CD8-positive, alpha-beta memory T cell (primary cell): ENCODE data around the gene HS6ST3. TPM values are rescaled to one million over a fixed set of nuclear protein-coding genes. Genes with fewer than 3 reads are reported as not detected.

ENCODE experiments used
- CTCF ChIA-PET: fragments of 350-600 bp; sonication (Branson Sonifier 250); formaldehyde crosslinking; loops from one replicate; lab custom pipeline; 2021; ENCODE audit warnings: antibody characterized with exemption; lab: Charles Lee
- POLR2A ChIA-PET: fragments of 350-600 bp; sonication (Branson Sonifier 250); formaldehyde crosslinking; loops from one replicate; lab custom pipeline; 2021; ENCODE audit warnings: antibody characterized with exemption; lab: Charles Lee
- DNase-seq, 5 donors: peaks; one replicate each; pipeline versions ENCODE4 v3.0.0 to v3.0.0-alpha.2; 2020 to 2022; ENCODE audit warnings: mixed read lengths in 1 of 5
- H3K27ac ChIP-seq: one replicate; pipeline ENCODE4 v1.7.0; 2013; ENCODE audit warnings: low read depth, mild to moderate bottlenecking, low read length, moderate library complexity
- H3K27me3 ChIP-seq: 2 replicates; pipeline ENCODE4 v1.7.0; 2013; ENCODE audit warnings: low read length, mild to moderate bottlenecking; ENCODE audit not compliant: insufficient read depth, poor library complexity, severe bottlenecking
- H3K36me3 ChIP-seq: 2 replicates; pipeline ENCODE4 v1.7.0; 2013; ENCODE audit warnings: mild to moderate bottlenecking, low read length, moderate library complexity; ENCODE audit not compliant: insufficient read depth
- H3K4me1 ChIP-seq: 2 replicates; pipeline ENCODE4 v1.7.0; 2013; ENCODE audit warnings: mild to moderate bottlenecking, low read length, moderate library complexity; ENCODE audit not compliant: insufficient read depth
- H3K4me3 ChIP-seq: 2 replicates; pipeline ENCODE4 v1.7.0; 2013; ENCODE audit warnings: mild to moderate bottlenecking, low read length
- H3K9me3 ChIP-seq: 2 replicates; pipeline ENCODE4 v1.7.0; 2013; ENCODE audit warnings: mild to moderate bottlenecking, low read length
- H3K27ac Mint-ChIP-seq, 8 donors: one replicate each; pipeline ENCODE4 v1.8.0; 2020 to 2021; ENCODE audit warnings: mixed read lengths in 8 of 8, mild to moderate bottlenecking in 6 of 8, inconsistent platforms in 3 of 8, moderate library complexity in 3 of 8
- H3K27me3 Mint-ChIP-seq, 2 donors: one replicate each; pipeline ENCODE4 v1.8.0; 2020 to 2021; ENCODE audit warnings: mixed read lengths in 2 of 2, mild to moderate bottlenecking in 1 of 2, moderate library complexity in 1 of 2
- H3K36me3 Mint-ChIP-seq, 3 donors: one replicate each; pipeline ENCODE4 v1.8.0; 2020 to 2021; ENCODE audit warnings: mixed read lengths in 3 of 3, inconsistent platforms in 1 of 3, mild to moderate bottlenecking in 1 of 3
- H3K4me1 Mint-ChIP-seq, 3 donors: one replicate each; pipeline ENCODE4 v1.8.0; 2020 to 2021; ENCODE audit warnings: mixed read lengths in 3 of 3, inconsistent platforms in 1 of 3, mild to moderate bottlenecking in 1 of 3
- H3K4me3 Mint-ChIP-seq, 7 donors: one replicate each; pipeline ENCODE4 v1.8.0; 2020 to 2021; ENCODE audit warnings: mixed read lengths in 7 of 7, mild to moderate bottlenecking in 6 of 7, moderate library complexity in 4 of 7, inconsistent platforms in 2 of 7
- H3K9me3 Mint-ChIP-seq, 5 donors: one replicate each; pipeline ENCODE4 v1.8.0; 2020 to 2022; ENCODE audit warnings: mixed read lengths in 5 of 5, mild to moderate bottlenecking in 3 of 5, moderate library complexity in 2 of 5, inconsistent platforms in 1 of 5
- polyA plus RNA-seq: library from polyadenylated mRNA; unstranded; fragments of 300-500 nt; fragmentation: Illumina TruSeq; gene quantifications from one replicate; pipeline ENCODE4 v1.2.3, GENCODE V29; 2021
- total RNA-seq, 2 experiments: library from RNA; stranded (reverse); gene quantifications; one replicate each; pipeline ENCODE4 v1.2.3, GENCODE V29; 2021

Gene HS6ST3
- total and polyA plus RNA-seq, 3 experiments from 2014 or later: not detected

DNA sequence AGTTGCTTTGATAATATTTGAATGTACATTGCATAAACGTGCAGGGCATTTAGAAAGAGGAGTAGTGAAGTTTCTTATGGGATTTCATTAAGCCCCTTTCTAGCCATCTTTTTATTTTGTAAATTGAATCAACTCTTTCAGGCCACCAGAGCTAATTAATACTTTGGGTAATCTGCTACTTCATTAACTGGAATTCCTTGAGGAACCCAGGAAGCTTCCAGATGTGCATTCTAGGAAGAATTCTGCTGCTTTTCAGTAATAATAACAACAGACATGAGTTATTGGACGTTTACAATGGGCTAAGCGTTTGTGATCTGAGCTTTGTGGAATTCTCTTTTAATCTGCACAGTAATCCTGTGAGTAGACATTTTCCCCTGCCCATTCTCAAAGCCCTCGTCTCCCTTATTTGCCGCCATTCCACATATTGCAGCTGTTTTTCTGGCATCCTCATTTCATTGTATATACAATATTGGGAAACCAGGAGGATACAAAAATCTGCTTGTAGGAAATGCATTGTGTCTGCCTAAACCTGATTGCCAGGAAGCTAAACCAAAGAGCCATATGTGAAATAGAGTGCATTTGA lies 103.9 kb downstream of the HS6ST3 start:
- Mint-ChIP-seq H3K9me3 (peaks cover 0 to 2% (median 0%) of the 10 kb centered on the region in 5 donors), H3K4me1 (no peaks in the 10 kb centered on the region), H3K4me3 (no peak overlapping the region), H3K36me3 (no peaks in the 10 kb centered on the region), H3K27ac (no peak overlapping the region), H3K27me3 (no peaks in the 10 kb centered on the region)
- no peak overlapping the region for H3K27ac ChIP-seq
- no peaks in the 10 kb centered on the region for H3K27me3 ChIP-seq
- H3K36me3 ChIP-seq: no peaks in the 10 kb centered on the region
- no peak for DNase-seq
- CTCF ChIA-PET: no interaction called here
- H3K9me3 ChIP-seq: no peaks in the 10 kb centered on the region
- POLR2A ChIA-PET: no interaction called here
- H3K4me3 ChIP-seq: no peak overlapping the region
- no peaks in the 10 kb centered on the region for H3K4me1 ChIP-seq

GRCh38 chr13:96198038-96198437 lies 108.1 kb downstream of the HS6ST3 start:
- ChIA-PET POLR2A (no interaction called here), CTCF (no interaction called here)
- no peak for DNase-seq
- H3K9me3 ChIP-seq: no peaks in the 10 kb centered on the region
- no peak overlapping the region for H3K27ac Mint-ChIP-seq
- H3K9me3 Mint-ChIP-seq: peaks cover 0 to 20% (median 3%) of the 10 kb centered on the region in 5 donors
- no peak overlapping the region for H3K27ac ChIP-seq
- H3K4me3 ChIP-seq: no peak overlapping the region
- H3K36me3 ChIP-seq: no peaks in the 10 kb centered on the region
- no peaks in the 10 kb centered on the region for H3K4me1 Mint-ChIP-seq
- H3K4me1 ChIP-seq: no peaks in the 10 kb centered on the region
- H3K27me3 Mint-ChIP-seq: no peaks in the 10 kb centered on the region
- peaks cover 0 to 3% (median 2%) of the 10 kb centered on the region in 3 donors for H3K36me3 Mint-ChIP-seq
- no peaks in the 10 kb centered on the region for H3K27me3 ChIP-seq
- no peak overlapping the region for H3K4me3 Mint-ChIP-seq

- Histone ChIP-seq H3K36me3 (no peaks in the 10 kb centered on the region), H3K4me1 (no peaks in the 10 kb centered on the region), H3K4me3 (no peak overlapping the region), H3K27me3 (no peaks in the 10 kb centered on the region), H3K27ac (no peak overlapping the region), H3K9me3 (no peaks in the 10 kb centered on the region)
- H3K27me3 Mint-ChIP-seq: no peaks in the 10 kb centered on the region
- CTCF ChIA-PET: no interaction called here
- peaks cover 0 to 3% (median 2%) of the 10 kb centered on the region in 3 donors for H3K36me3 Mint-ChIP-seq
- no peak overlapping the region for H3K4me3 Mint-ChIP-seq
- POLR2A ChIA-PET: no interaction called here
- H3K9me3 Mint-ChIP-seq: peaks cover 2 to 20% (median 3%) of the 10 kb centered on the region in 5 donors
- H3K4me1 Mint-ChIP-seq: no peaks in the 10 kb centered on the region
- no peak for DNase-seq
- no peak overlapping the region for H3K27ac Mint-ChIP-seq
Measured at GRCh38 chr13:96199315-96199714, 109.4 kb downstream of the HS6ST3 start.

GRCh38 chr13:96200810-96201209 lies 110.9 kb downstream of the HS6ST3 start:
- ChIA-PET POLR2A (no interaction called here), CTCF (no interaction called here)
- Mint-ChIP-seq H3K4me1 (no peaks in the 10 kb centered on the region), H3K9me3 (peaks cover 3 to 20% (median 7%) of the 10 kb centered on the region in 5 donors), H3K27me3 (no peaks in the 10 kb centered on the region), H3K4me3 (no peak overlapping the region), H3K36me3 (peaks cover 0 to 3% (median 2%) of the 10 kb centered on the region in 3 donors), H3K27ac (no peak overlapping the region)
- no peaks in the 10 kb centered on the region for H3K4me1 ChIP-seq
- H3K4me3 ChIP-seq: no peak overlapping the region
- H3K27ac ChIP-seq: no peak overlapping the region
- no peaks in the 10 kb centered on the region for H3K9me3 ChIP-seq
- no peaks in the 10 kb centered on the region for H3K36me3 ChIP-seq
- H3K27me3 ChIP-seq: no peaks in the 10 kb centered on the region
- no peak for DNase-seq

DNA sequence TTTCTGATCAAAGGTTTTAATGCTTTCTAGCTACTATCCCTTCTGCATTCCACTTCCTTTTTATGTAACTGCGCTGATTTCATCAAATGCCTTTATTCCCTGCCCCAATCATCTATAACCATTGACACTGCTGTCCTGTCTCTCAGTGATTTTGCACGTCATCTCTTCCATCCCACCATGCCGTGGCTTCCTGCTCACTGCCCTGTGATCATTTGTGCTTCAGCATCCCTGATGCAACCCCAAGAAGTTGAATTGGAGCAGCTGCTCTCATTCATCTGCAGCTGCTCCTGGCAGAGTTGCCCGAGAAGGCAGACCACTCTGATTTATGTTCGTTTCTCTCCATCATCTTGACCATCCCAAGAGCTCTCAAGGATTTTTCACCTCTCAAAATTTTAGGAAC lies 112.4 kb downstream of the HS6ST3 start:
- H3K4me1 ChIP-seq: no peaks in the 10 kb centered on the region

GRCh38 chr13:96203471-96203870 lies 113.6 kb downstream of the HS6ST3 start:
- Mint-ChIP-seq H3K36me3 (peaks cover 0 to 3% (median 2%) of the 10 kb centered on the region in 3 donors), H3K27me3 (no peaks in the 10 kb centered on the region), H3K4me3 (no peak overlapping the region), H3K27ac (no peak overlapping the region), H3K9me3 (peaks cover 6 to 25% (median 7%) of the 10 kb centered on the region in 5 donors), H3K4me1 (no peaks in the 10 kb centered on the region)
- POLR2A ChIA-PET: interaction anchor here (0.5 kb wide), 1 partner anchor 1382 kb away, joined by 3 read pairs; no protein-coding TSS in a partner anchor
- Histone ChIP-seq H3K27me3 (no peaks in the 10 kb centered on the region), H3K36me3 (no peaks in the 10 kb centered on the region), H3K4me3 (no peak overlapping the region), H3K9me3 (no peaks in the 10 kb centered on the region), H3K4me1 (no peaks in the 10 kb centered on the region), H3K27ac (no peak overlapping the region)
- CTCF ChIA-PET: no interaction called here
- no peak for DNase-seq

More for the DNA sequence above, 112.4 kb downstream of the HS6ST3 start:
- Histone ChIP-seq H3K4me3 (no peak overlapping the region), H3K27ac (no peak overlapping the region), H3K9me3 (no peaks in the 10 kb centered on the region), H3K27me3 (no peaks in the 10 kb centered on the region), H3K36me3 (no peaks in the 10 kb centered on the region)
- DNase-seq: no peak
- H3K4me3 Mint-ChIP-seq: no peak overlapping the region
- peaks cover 6 to 25% (median 7%) of the 10 kb centered on the region in 5 donors for H3K9me3 Mint-ChIP-seq
- H3K27ac Mint-ChIP-seq: no peak overlapping the region
- CTCF ChIA-PET: no interaction called here
- POLR2A ChIA-PET: no interaction called here
- peaks cover 0 to 3% (median 2%) of the 10 kb centered on the region in 3 donors for H3K36me3 Mint-ChIP-seq
- H3K27me3 Mint-ChIP-seq: no peaks in the 10 kb centered on the region
- no peaks in the 10 kb centered on the region for H3K4me1 Mint-ChIP-seq

DNA sequence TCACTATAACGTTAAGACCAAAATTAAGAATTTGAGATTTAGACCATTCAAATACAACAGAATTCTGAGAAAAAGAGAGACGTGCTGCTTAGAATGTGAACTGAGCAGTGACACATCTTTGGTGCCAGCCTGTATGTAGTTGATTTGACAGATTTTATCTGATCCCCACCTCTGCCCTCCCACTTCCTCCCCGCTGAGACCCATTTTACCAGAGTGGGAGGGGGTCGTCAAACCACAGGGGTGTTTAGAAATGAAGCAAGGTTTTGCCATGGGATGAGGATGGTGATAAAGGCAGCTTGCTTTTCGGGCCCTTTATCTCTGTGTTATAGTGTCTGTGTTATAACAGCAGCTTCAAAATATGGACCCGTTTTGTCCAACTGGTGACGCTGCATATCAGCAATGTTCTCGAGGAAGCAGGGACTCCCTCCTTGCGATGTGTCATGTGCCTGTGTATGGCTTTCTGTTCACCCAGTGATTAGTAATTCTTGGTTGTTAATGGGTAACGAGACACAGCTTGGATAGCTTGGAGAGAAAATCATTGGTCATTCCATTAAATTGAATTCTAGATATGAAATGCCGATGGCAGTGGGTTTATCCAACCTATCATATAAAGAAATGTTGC lies 125.0 kb downstream of the HS6ST3 start:
- Histone ChIP-seq H3K27me3 (no peaks in the 10 kb centered on the region), H3K9me3 (no peaks in the 10 kb centered on the region), H3K4me1 (no peaks in the 10 kb centered on the region), H3K4me3 (no peak overlapping the region), H3K27ac (no peak overlapping the region), H3K36me3 (no peaks in the 10 kb centered on the region)
- no peaks in the 10 kb centered on the region for H3K36me3 Mint-ChIP-seq
- no peak overlapping the region for H3K27ac Mint-ChIP-seq
- CTCF ChIA-PET: no interaction called here
- no peak overlapping the region for H3K4me3 Mint-ChIP-seq
- H3K27me3 Mint-ChIP-seq: peaks cover 0 to 2% of the 10 kb centered on the region in 2 donors
- no peak for DNase-seq
- POLR2A ChIA-PET: no interaction called here
- H3K9me3 Mint-ChIP-seq: peaks cover 3 to 16% (median 5%) of the 10 kb centered on the region in 5 donors
- no peaks in the 10 kb centered on the region for H3K4me1 Mint-ChIP-seq

DNA sequence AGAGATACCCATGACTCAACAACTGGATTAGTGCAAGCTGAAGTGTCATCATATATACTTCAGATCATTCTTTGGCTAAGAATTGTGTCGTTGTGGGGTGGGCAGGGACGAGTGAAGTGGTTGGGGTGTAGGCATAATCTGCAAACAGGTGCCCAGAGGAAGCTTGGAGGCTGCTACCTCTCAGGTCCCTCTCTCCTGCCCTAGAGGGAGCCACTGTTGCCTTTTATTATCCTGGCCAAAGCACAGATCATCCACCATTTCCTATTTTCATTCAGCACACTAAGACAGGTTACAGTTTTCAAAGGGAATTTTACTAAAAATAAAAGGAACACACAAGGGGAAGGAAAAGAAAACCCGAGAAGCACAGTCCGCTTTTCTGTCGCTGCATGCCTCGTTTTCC lies 126.6 kb downstream of the HS6ST3 start:
- Histone ChIP-seq H3K9me3 (no peaks in the 10 kb centered on the region), H3K27ac (no peak overlapping the region), H3K27me3 (no peaks in the 10 kb centered on the region), H3K4me3 (no peak overlapping the region), H3K4me1 (no peaks in the 10 kb centered on the region), H3K36me3 (no peaks in the 10 kb centered on the region)
- Mint-ChIP-seq H3K9me3 (peaks cover 5 to 16% (median 5%) of the 10 kb centered on the region in 5 donors), H3K4me3 (no peak overlapping the region), H3K27ac (no peak overlapping the region), H3K36me3 (no peaks in the 10 kb centered on the region), H3K4me1 (no peaks in the 10 kb centered on the region), H3K27me3 (peaks cover 0 to 2% of the 10 kb centered on the region in 2 donors)
- ChIA-PET CTCF (no interaction called here), POLR2A (no interaction called here)
- no peak for DNase-seq
